Measurements from ENCODE around the gene GGNBP2.

GRCh38 chr17:36598951-36599401 lies 54.3 kb downstream of the GGNBP2 start:
- TF ChIP-seq POLR2A (IDR thresholded peaks at IDR 0.05) = no peak
- TF ChIP-seq CTCF (IDR thresholded peaks at IDR 0.05) = no peak
